GM18907 (cell line): Measurements from ENCODE around the gene EPC1.
A peak's percentile ranks its signal among the peaks of the same experiment; 100 is the strongest.
"Not testable (repeated sequence)": the region's sequence is repeated elsewhere in the genome, so short reads cannot be mapped to it uniquely, and the experiment has no call there.

Experiments used
- ATAC-seq: cut with Tn5 transposase; IDR thresholded peaks from one replicate; pipeline ENCODE4 v1.9.1; 2021; ENCODE audit warnings: mild to moderate bottlenecking, moderate library complexity; ENCODE audit not compliant: unreplicated experiment

Gene EPC1

GRCh38 chr10:32372000-32372875, 25.3 kb upstream of the EPC1 start:
- peak; percentile 51 for ATAC-seq

GRCh38 chr10:32371101-32371500, 24.1 kb upstream of the EPC1 start:
- ATAC-seq, result no peak

GRCh38 chr10:32367793-32368453, 21.0 kb upstream of the EPC1 start:
- no peak for ATAC-seq

- ATAC-seq, result no peak
These were observed 19.6 kb upstream of the EPC1 start for GRCh38 chr10:32366588-32366987.

- ATAC-seq, result no peak
These were observed 19.2 kb upstream of the EPC1 start for GRCh38 chr10:32366111-32366510.

- not testable (repeated sequence) for ATAC-seq
These were observed 18.4 kb upstream of the EPC1 start for GRCh38 chr10:32365404-32365803.

- no peak for ATAC-seq
These were observed 15.6 kb upstream of the EPC1 start for GRCh38 chr10:32362571-32362970.

GRCh38 chr10:32360884-32361283, 13.9 kb upstream of the EPC1 start:
- ATAC-seq, result no peak

GRCh38 chr10:32360241-32360640, 13.3 kb upstream of the EPC1 start:
- ATAC-seq, result no peak

- ATAC-seq, result no peak
These were observed 10.2 kb upstream of the EPC1 start for GRCh38 chr10:32357056-32357735.

GRCh38 chr10:32354690-32355089, 7.7 kb upstream of the EPC1 start:
- ATAC-seq, result not testable (repeated sequence)

GRCh38 chr10:32350811-32351350, 3.9 kb upstream of the EPC1 start:
- ATAC-seq, result no peak

GRCh38 chr10:32349968-32350738, 3.2 kb upstream of the EPC1 start:
- ATAC-seq, result no peak

GRCh38 chr10:32349199-32349585, 2.2 kb upstream of the EPC1 start:
- ATAC-seq, result no peak

GRCh38 chr10:32348297-32349198, 1.6 kb upstream of the EPC1 start:
- no peak for ATAC-seq

GRCh38 chr10:32347363-32348022, 535 bp upstream of the EPC1 start:
- ATAC-seq, result peak; percentile 23

- peak; percentile 86 for ATAC-seq
These were observed 816 bp downstream of the EPC1 start for GRCh38 chr10:32346134-32346550.

- no peak for ATAC-seq
These were observed 5.4 kb downstream of the EPC1 start for GRCh38 chr10:32341596-32341995.

- ATAC-seq, result no peak
These were observed 6.3 kb downstream of the EPC1 start for GRCh38 chr10:32340596-32341180.
